Right lobe of liver (tissue), 4 donors: Measurements from ENCODE around the gene OR2M3.

Experiments
- POLR2A ChIP-seq: fragments of 450-650 bp; IDR thresholded peaks from one replicate; pipeline ENCODE4 v1.6.1; 2017; ENCODE audit warnings: antibody characterized with exemption, mild to moderate bottlenecking
- TF ChIP-seq, protein P1 (sequence below), 4 donors: fragments of 200-600 bp in 3 of 4; fragments of 450-650 bp in 1 of 4; IDR thresholded peaks; one replicate each; pipeline versions ENCODE4 v1.5.1 to v1.8.0; 2016 to 2022; ENCODE audit warnings: antibody characterized with exemption in 4 of 4, mild to moderate bottlenecking in 2 of 4
- donor health status: DM: no; HTN: no; CAD: no.
- donor health status: DM: no; HTN: no; CAD: no.
- donor health status: DM: no; HTN: yes; CAD: no.

DNA sequence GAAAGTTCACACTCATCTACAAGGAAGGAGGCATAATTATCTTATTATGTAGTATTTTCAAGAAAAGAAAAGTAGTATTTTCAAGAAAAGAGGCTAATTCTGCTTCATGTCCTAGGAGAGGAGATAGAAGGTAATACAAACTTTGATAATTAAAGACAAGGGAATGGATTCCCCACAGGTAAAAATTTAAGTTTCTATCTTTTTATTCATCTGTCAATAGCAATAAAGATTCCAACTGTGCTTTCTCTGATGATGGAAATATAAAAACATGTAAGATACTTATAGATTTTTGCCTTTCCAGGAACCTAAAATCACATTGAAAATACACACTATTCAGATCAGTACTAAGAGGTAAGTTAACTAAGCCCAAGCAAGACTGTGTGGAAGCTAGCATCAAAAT lies 22.5 kb upstream of the OR2M3 start, which contains the start of gene OR2M2:
- TF ChIP-seq, protein P1, sequence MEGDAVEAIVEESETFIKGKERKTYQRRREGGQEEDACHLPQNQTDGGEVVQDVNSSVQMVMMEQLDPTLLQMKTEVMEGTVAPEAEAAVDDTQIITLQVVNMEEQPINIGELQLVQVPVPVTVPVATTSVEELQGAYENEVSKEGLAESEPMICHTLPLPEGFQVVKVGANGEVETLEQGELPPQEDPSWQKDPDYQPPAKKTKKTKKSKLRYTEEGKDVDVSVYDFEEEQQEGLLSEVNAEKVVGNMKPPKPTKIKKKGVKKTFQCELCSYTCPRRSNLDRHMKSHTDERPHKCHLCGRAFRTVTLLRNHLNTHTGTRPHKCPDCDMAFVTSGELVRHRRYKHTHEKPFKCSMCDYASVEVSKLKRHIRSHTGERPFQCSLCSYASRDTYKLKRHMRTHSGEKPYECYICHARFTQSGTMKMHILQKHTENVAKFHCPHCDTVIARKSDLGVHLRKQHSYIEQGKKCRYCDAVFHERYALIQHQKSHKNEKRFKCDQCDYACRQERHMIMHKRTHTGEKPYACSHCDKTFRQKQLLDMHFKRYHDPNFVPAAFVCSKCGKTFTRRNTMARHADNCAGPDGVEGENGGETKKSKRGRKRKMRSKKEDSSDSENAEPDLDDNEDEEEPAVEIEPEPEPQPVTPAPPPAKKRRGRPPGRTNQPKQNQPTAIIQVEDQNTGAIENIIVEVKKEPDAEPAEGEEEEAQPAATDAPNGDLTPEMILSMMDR (IDR thresholded peaks at IDR 0.05) = no peak
- TF ChIP-seq POLR2A = no peak
